A549 (cell line): ENCODE measurements around the gene GRIPAP1.

ENCODE experiments used
- BHLHE40 ChIP-seq: IDR thresholded peaks from 2 replicates; pipeline ENCODE4 v1.6.1; 2012; ENCODE audit warnings: low read depth, low read length, inconsistent platforms
- EP300 ChIP-seq, 2 experiments: fragments of >200 bp; sonication (Bioruptor Twin); formaldehyde crosslinking; IDR thresholded peaks; 2 replicates in 1 of 2; 3 replicates in 1 of 2; pipeline ENCODE4 v1.6.1; 2016 to 2017
- MAFK ChIP-seq: fragments of 450-650 bp; IDR thresholded peaks from 2 replicates; pipeline ENCODE4 v1.6.1; 2014; ENCODE audit not compliant: partially characterized antibody
- RFX5 ChIP-seq: fragments of 450-650 bp; IDR thresholded peaks from 2 replicates; pipeline ENCODE4 v1.7.1; 2014; ENCODE audit warnings: antibody characterized with exemption, mild to moderate bottlenecking, moderate library complexity
- SMC3 ChIP-seq: fragments of >200 bp; sonication (Bioruptor Twin); formaldehyde crosslinking; IDR thresholded peaks from 3 replicates; pipeline ENCODE4 v1.6.1; 2018; ENCODE audit warnings: inconsistent platforms
- TF ChIP-seq, protein P1 (sequence below): fragments of >200 bp; sonication (Bioruptor Twin); formaldehyde crosslinking; IDR thresholded peaks from 3 replicates; pipeline ENCODE4 v1.5.1; 2016

- TF ChIP-seq, protein P1, sequence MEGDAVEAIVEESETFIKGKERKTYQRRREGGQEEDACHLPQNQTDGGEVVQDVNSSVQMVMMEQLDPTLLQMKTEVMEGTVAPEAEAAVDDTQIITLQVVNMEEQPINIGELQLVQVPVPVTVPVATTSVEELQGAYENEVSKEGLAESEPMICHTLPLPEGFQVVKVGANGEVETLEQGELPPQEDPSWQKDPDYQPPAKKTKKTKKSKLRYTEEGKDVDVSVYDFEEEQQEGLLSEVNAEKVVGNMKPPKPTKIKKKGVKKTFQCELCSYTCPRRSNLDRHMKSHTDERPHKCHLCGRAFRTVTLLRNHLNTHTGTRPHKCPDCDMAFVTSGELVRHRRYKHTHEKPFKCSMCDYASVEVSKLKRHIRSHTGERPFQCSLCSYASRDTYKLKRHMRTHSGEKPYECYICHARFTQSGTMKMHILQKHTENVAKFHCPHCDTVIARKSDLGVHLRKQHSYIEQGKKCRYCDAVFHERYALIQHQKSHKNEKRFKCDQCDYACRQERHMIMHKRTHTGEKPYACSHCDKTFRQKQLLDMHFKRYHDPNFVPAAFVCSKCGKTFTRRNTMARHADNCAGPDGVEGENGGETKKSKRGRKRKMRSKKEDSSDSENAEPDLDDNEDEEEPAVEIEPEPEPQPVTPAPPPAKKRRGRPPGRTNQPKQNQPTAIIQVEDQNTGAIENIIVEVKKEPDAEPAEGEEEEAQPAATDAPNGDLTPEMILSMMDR = no peak
- TF ChIP-seq EP300 (IDR thresholded peaks at IDR 0.05) (no peak), RFX5 (no peak), BHLHE40 (no peak), MAFK (no peak), SMC3 (no peak)
Observed at GRCh38 chrX:48989483-48989882, 12.6 kb downstream of the GRIPAP1 start.
